K562 (cell line): ENCODE data around the gene JPT2. TPM values are rescaled to one million over a fixed set of nuclear protein-coding genes. Genes with fewer than 3 reads are reported as not detected.

Experiments
- ATAC-seq: fragments of 200-7000 bp; cut with Tn5 transposase; 3 replicates; pipeline ENCODE4 v1.9.1; 2020; ENCODE audit warnings: moderate library complexity
- BruUV-seq: library from RNA; stranded (reverse); fragments of 400-500 nt; replicated peaks from 2 replicates; lab custom pipeline; 2021; lab: Mats Ljungman, UMichigan
- CTCF ChIA-PET: fragments of 300-600 bp; formaldehyde crosslinking; extraction: SDS; loops from one replicate; lab custom pipeline; 2021; ENCODE audit warnings: low intra/inter-chr PET ratio; lab: Yijun Ruan, JAX
- POLR2A ChIA-PET: fragments of 300-600, 350-650 bp; sonication (Branson Sonifier 250); formaldehyde crosslinking; extraction: SDS; loops from one replicate; lab custom pipeline; 2021; ENCODE audit warnings: antibody characterized with exemption, inconsistent platforms; lab: Yijun Ruan, JAX
- DNase-seq, 4 experiments: peaks; one replicate each; pipeline versions ENCODE4 v3.0.0 to v3.0.0-alpha.2; 2011 to 2018; ENCODE audit warnings: low spot score in 3 of 4, mixed read lengths in 3 of 4; ENCODE audit errors: extremely low read depth in 1 of 4
- FAIRE-seq: peaks from 2 replicates; lab custom pipeline; 2011; peaks lifted over from hg19 to GRCh38; lab: Jason Lieb, UNC
- H2AFZ ChIP-seq: 2 replicates; pipeline ENCODE4 v1.6.0; 2011; ENCODE audit warnings: low read depth, low read length, control low read depth, inconsistent platforms
- H3K27ac ChIP-seq: fragments of 200-600 bp; 3 replicates; pipeline ENCODE4 v1.8.0; 2011; ENCODE audit warnings: low read depth, mild to moderate bottlenecking, control low read depth, inconsistent platforms, low read length, moderate library complexity, mixed read lengths; ENCODE audit errors: extremely low read depth
- H3K27me3 ChIP-seq, 2 experiments: fragments of 300-600 bp in 1 of 2; 2 replicates in 1 of 2; 3 replicates in 1 of 2; pipeline versions ENCODE4 v1.6.0 to v1.8.0; 2011; ENCODE audit warnings: inconsistent platforms in 2 of 2, low read length in 2 of 2, mild to moderate bottlenecking in 1 of 2, mixed read lengths in 1 of 2, moderate library complexity in 1 of 2; ENCODE audit not compliant: control insufficient read depth in 2 of 2, insufficient read depth in 2 of 2
- H3K36me3 ChIP-seq: fragments of 300-600 bp; 3 replicates; pipeline ENCODE4 v1.8.0; 2011; ENCODE audit warnings: mild to moderate bottlenecking, low read length, inconsistent platforms; ENCODE audit not compliant: control insufficient read depth, insufficient read depth
- H3K4me1 ChIP-seq, 2 experiments: fragments of 200-600 bp in 1 of 2; replicated peaks in 1 of 2; 2 replicates in 1 of 2; 3 replicates in 1 of 2; pipeline versions ENCODE4 v1.5.1 to v1.8.0; 2011; ENCODE audit warnings: inconsistent platforms in 2 of 2, low read length in 2 of 2, mild to moderate bottlenecking in 1 of 2, mixed read lengths in 1 of 2, moderate library complexity in 1 of 2; ENCODE audit not compliant: control insufficient read depth in 2 of 2, insufficient read depth in 2 of 2
- H3K4me2 ChIP-seq: 2 replicates; pipeline ENCODE4 v1.6.1; 2011; ENCODE audit warnings: low read length, control low read depth, inconsistent platforms, mixed read lengths; ENCODE audit not compliant: insufficient read depth
- H3K4me3 ChIP-seq: fragments of 200-600 bp; sonication (generic), shearing (Covaris generic); 2 replicates; pipeline ENCODE4 v1.5.1; 2016; ENCODE audit warnings: control low read depth, inconsistent platforms
- H3K79me2 ChIP-seq: fragments of 200-600 bp; 3 replicates; pipeline ENCODE4 v1.8.0; 2011; ENCODE audit warnings: low read length, inconsistent platforms; ENCODE audit not compliant: control insufficient read depth, insufficient read depth
- H3K9ac ChIP-seq, 2 experiments: 2 replicates each; pipeline versions ENCODE4 v1.6.0 to v1.6.1; 2011; ENCODE audit warnings: low read depth in 2 of 2, low read length in 2 of 2, control low read depth in 1 of 2, inconsistent platforms in 1 of 2, mild to moderate bottlenecking in 1 of 2, mixed read lengths in 1 of 2; ENCODE audit not compliant: insufficient read depth in 1 of 2
- H3K9me1 ChIP-seq: one replicate; pipeline ENCODE4 v1.6.0; 2011; ENCODE audit warnings: inconsistent platforms, mild to moderate bottlenecking, low read length, moderate library complexity; ENCODE audit not compliant: control insufficient read depth, insufficient read depth
- H3K9me3 ChIP-seq: replicated peaks from 2 replicates; pipeline ENCODE4 v1.5.1; 2011; ENCODE audit warnings: low read depth, low read length, inconsistent platforms; ENCODE audit not compliant: control insufficient read depth, insufficient read depth
- H4K20me1 ChIP-seq: replicated peaks from 2 replicates; pipeline ENCODE4 v1.6.1; 2011; ENCODE audit warnings: low read length, inconsistent platforms, mixed read lengths; ENCODE audit not compliant: control insufficient read depth, insufficient read depth
- BRCA1 ChIP-seq, 2 experiments: fragments of 450-650 bp in 1 of 2; sonication (generic) in 1 of 2; formaldehyde crosslinking in 1 of 2; IDR thresholded peaks; 2 replicates each; pipeline versions ENCODE4 v1.5.0 to v1.6.1; 2017 to 2020; ENCODE audit warnings: mild to moderate bottlenecking in 1 of 2, missing genetic modification reagents in 1 of 2
- CHCHD3 ChIP-seq: fragments of 250-450 bp; sonication (Bioruptor Pico); IDR thresholded peaks from 2 replicates; pipeline ENCODE4 v2.1.2; 2022; ENCODE audit warnings: mild to moderate bottlenecking
- E2F6 ChIP-seq, 2 experiments: IDR thresholded peaks; 2 replicates each; pipeline ENCODE4 v1.6.1; 2011; ENCODE audit warnings: borderline replicate concordance in 1 of 2, control low read depth in 1 of 2, low read depth in 1 of 2, low read length in 1 of 2, mild to moderate bottlenecking in 1 of 2, mixed read lengths in 1 of 2, moderate library complexity in 1 of 2; ENCODE audit not compliant: insufficient read depth in 1 of 2, insufficient read length in 1 of 2, poor library complexity in 1 of 2, severe bottlenecking in 1 of 2; ENCODE audit errors: extremely low read depth in 1 of 2
- EWSR1 ChIP-seq: fragments of 450-650 bp; IDR thresholded peaks from 2 replicates; pipeline ENCODE4 v1.6.1; 2018; ENCODE audit warnings: borderline replicate concordance, mild to moderate bottlenecking, low read depth, moderate library complexity; ENCODE audit not compliant: partially characterized antibody
- FOXK2 ChIP-seq, 2 experiments: fragments of 450-650 bp; IDR thresholded peaks in 1 of 2; conservative IDR thresholded peaks in 1 of 2; 2 replicates each; pipeline ENCODE4 v1.6.1; 2016; ENCODE audit warnings: low read depth in 2 of 2, mild to moderate bottlenecking in 1 of 2
- KDM1A ChIP-seq, 2 experiments: fragments of 450-650 bp; IDR thresholded peaks; 2 replicates each; pipeline ENCODE4 v1.6.1; 2016; ENCODE audit warnings: mild to moderate bottlenecking in 2 of 2
- MYBL2 ChIP-seq, 2 experiments: fragments of 450-650 bp in 1 of 2; sonication (generic) in 1 of 2; formaldehyde crosslinking in 1 of 2; IDR thresholded peaks; 2 replicates each; pipeline versions ENCODE4 v1.6.1 to v1.8.1; 2017 to 2022; ENCODE audit warnings: borderline replicate concordance in 1 of 2, inconsistent platforms in 1 of 2, low read depth in 1 of 2, mild to moderate bottlenecking in 1 of 2, missing genetic modification reagents in 1 of 2, moderate library complexity in 1 of 2
- NCOA1 ChIP-seq: fragments of 450-650 bp; IDR thresholded peaks from 2 replicates; pipeline ENCODE4 v1.6.1; 2016; ENCODE audit warnings: low read depth
- NCOA2 ChIP-seq, 2 experiments: fragments of 450-650 bp; IDR thresholded peaks; 2 replicates each; pipeline ENCODE4 v1.6.1; 2018; ENCODE audit warnings: mild to moderate bottlenecking in 2 of 2, moderate library complexity in 1 of 2; ENCODE audit not compliant: partially characterized antibody in 2 of 2
- NR1H2 ChIP-seq: sonication (generic); formaldehyde crosslinking; IDR thresholded peaks from 2 replicates; pipeline ENCODE4 v1.4.0; 2020; ENCODE audit warnings: mild to moderate bottlenecking, missing genetic modification reagents
- POLR2AphosphoS5 ChIP-seq: IDR thresholded peaks from 2 replicates; pipeline ENCODE4 v1.6.1; 2011; ENCODE audit warnings: mild to moderate bottlenecking, low read depth, low read length, moderate library complexity; ENCODE audit not compliant: control insufficient read depth, insufficient read depth
- PRMT5 ChIP-seq: sonication (generic); formaldehyde crosslinking; IDR thresholded peaks from 2 replicates; pipeline ENCODE4 v1.5.0; 2020; ENCODE audit warnings: missing genetic modification reagents
- RBM14 ChIP-seq: fragments of 200-400 bp; formaldehyde crosslinking; IDR thresholded peaks from 2 replicates; pipeline ENCODE4 v1.6.1; 2018; ENCODE audit warnings: low read depth, mild to moderate bottlenecking, low read length, moderate library complexity, borderline replicate concordance; ENCODE audit not compliant: insufficient read depth
- SIN3A ChIP-seq, 2 experiments: fragments of 150-350 bp in 1 of 2; IDR thresholded peaks; 2 replicates each; pipeline ENCODE4 v1.6.1; 2011 to 2016; ENCODE audit warnings: borderline replicate concordance in 2 of 2, low read depth in 2 of 2, low read length in 2 of 2, mild to moderate bottlenecking in 2 of 2, moderate library complexity in 2 of 2; ENCODE audit not compliant: control insufficient read depth in 1 of 2
- USF2 ChIP-seq: sonication (generic); formaldehyde crosslinking; IDR thresholded peaks from 2 replicates; pipeline ENCODE4 v1.5.0; 2020; ENCODE audit warnings: missing genetic modification reagents
- ZNF282 ChIP-seq: sonication (generic); formaldehyde crosslinking; IDR thresholded peaks from 2 replicates; pipeline ENCODE4 v1.8.1; 2023; ENCODE audit warnings: missing genetic modification reagents
- ZNF436 ChIP-seq: fragments of 250-450, 450-650 bp; sonication (Bioruptor Pico); formaldehyde crosslinking; IDR thresholded peaks from 2 replicates; pipeline ENCODE4 v1.7.0; 2020; ENCODE audit warnings: mild to moderate bottlenecking
- ZNF76 ChIP-seq: fragments of 250-450 bp; sonication (Bioruptor Pico); IDR thresholded peaks from 2 replicates; pipeline ENCODE4 v1.4.0; 2020; ENCODE audit warnings: mild to moderate bottlenecking, moderate library complexity, borderline replicate concordance
- WGBS: fragments of 100-300 bp; shearing (Covaris generic); methylation state at CpG from one replicate; pipeline ENCODE4 v1.1.6; 2016; ENCODE audit warnings: low coverage, mixed read lengths; ENCODE audit not compliant: insufficient coverage; ENCODE audit errors: missing lambda C conversion rate; 5-methylcytosine and 5-hydroxymethylcytosine counted together
- in situ Hi-C: fragments of 300-500 bp; cut with MboI; formaldehyde crosslinking; loops from 4 replicates; pipeline ENCODE4 v1.15.0; 2018; ENCODE audit warnings: inconsistent platforms, mixed read lengths
- intact Hi-C: fragments of 100-400 bp; cut with micrococcal nuclease; formaldehyde crosslinking; loops from 2 replicates; pipeline ENCODE4 v1.14.2; 2022
- polyA plus RNA-seq, 8 experiments: library from polyadenylated mRNA; depleted of rRNA in 4 of 8; stranded (reverse) in 5 of 8; unstranded in 3 of 8; fragments of >200 nt; fragmentation: Nextera tagmentation in 2 of 8; fragmentation: Illumina TruSeq in 1 of 8; extraction: Ambion mirVana in 2 of 8; extraction: Trizol in 1 of 8; gene quantifications; 2 replicates each; pipeline versions ENCODE4 v1.2.1 to v1.2.3, GENCODE V29; 2011 to 2014; ENCODE audit warnings: inconsistent platforms in 1 of 8, missing spikeins in 1 of 8
- total RNA-seq, 7 experiments: library from RNA; depleted of rRNA in 6 of 7; stranded (reverse); fragments of >200 nt in 6 of 7; fragmentation: Illumina TruSeq in 2 of 7; extraction: Trizol in 2 of 7; gene quantifications; 2 replicates each; pipeline versions ENCODE4 v1.2.1 to v1.2.3, GENCODE V29; 2011 to 2021; ENCODE audit warnings: low replicate concordance in 1 of 7
- TF ChIP-seq, protein P1 (sequence below): sonication (generic); formaldehyde crosslinking; IDR thresholded peaks from 2 replicates; pipeline ENCODE4 v1.8.0; 2023; ENCODE audit warnings: mild to moderate bottlenecking, missing genetic modification reagents

JPT2 gene
- total and polyA plus RNA-seq, 9 of the 15 experiments (the other 6 are each of a cell fraction or from before 2014, with no cell fraction given): 25.5 to 133 (median 106) TPM

GRCh38 chr16:1634541-1634940 is 43.5 kb upstream of the JPT2 start:
- no peak overlapping the region for H2AFZ ChIP-seq
- H3K4me2 ChIP-seq: no peak overlapping the region
- no peaks in the 10 kb centered on the region for H3K9me3 ChIP-seq
- DNase-seq (no peak), FAIRE-seq (no peak), ATAC-seq (no peak)
- H3K4me3 ChIP-seq: no peak overlapping the region
- intact Hi-C loops (no loop called here), in situ Hi-C loops (no loop called here)
- POLR2A ChIA-PET: interaction anchor here (1.7 kb wide), 1 partner anchor 18 kb away, joined by 4 read pairs; no protein-coding TSS in a partner anchor
- no TSS peak for BruUV-seq
- H3K4me1 ChIP-seq: peaks cover 0 to 4% of the 10 kb centered on the region in 2 experiments; a peak in 1 of 5 replicates
- no peaks in the 10 kb centered on the region for H3K27me3 ChIP-seq
- no peak overlapping the region for H3K27ac ChIP-seq
- H3K36me3 ChIP-seq: peaks cover 92% of the 10 kb centered on the region
- CTCF ChIA-PET: no interaction called here
- H3K9me1 ChIP-seq: no peaks in the 10 kb centered on the region
- H3K79me2 ChIP-seq: peaks cover 26% of the 10 kb centered on the region
- WGBS: 91% methylated on average over 9 of the region's 12 CpGs
- H3K9ac ChIP-seq: no peak overlapping the region
- peaks cover 5% of the 10 kb centered on the region for H4K20me1 ChIP-seq
- no peak for TF ChIP-seq POLR2AphosphoS5
- no peak for TF ChIP-seq FOXK2 (conservative IDR thresholded peaks at IDR 0.05 in 1 of 2, IDR thresholded peaks at IDR 0.05 in 1 of 2; ENCODE audit: low read depth in 2 of 2)
- TF ChIP-seq ZNF436: no peak
- TF ChIP-seq, protein P1, sequence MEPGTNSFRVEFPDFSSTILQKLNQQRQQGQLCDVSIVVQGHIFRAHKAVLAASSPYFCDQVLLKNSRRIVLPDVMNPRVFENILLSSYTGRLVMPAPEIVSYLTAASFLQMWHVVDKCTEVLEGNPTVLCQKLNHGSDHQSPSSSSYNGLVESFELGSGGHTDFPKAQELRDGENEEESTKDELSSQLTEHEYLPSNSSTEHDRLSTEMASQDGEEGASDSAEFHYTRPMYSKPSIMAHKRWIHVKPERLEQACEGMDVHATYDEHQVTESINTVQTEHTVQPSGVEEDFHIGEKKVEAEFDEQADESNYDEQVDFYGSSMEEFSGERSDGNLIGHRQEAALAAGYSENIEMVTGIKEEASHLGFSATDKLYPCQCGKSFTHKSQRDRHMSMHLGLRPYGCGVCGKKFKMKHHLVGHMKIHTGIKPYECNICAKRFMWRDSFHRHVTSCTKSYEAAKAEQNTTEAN: no peak
- TF ChIP-seq E2F6 (IDR thresholded peaks at IDR 0.05; ENCODE audit: borderline replicate concordance in 1 of 2, extremely low read depth in 1 of 2, insufficient read depth in 1 of 2, insufficient read length in 1 of 2, low read depth in 1 of 2, low read length in 1 of 2, poor library complexity in 1 of 2, severe bottlenecking in 1 of 2): no peak
- TF ChIP-seq CHCHD3 (CRISPR knock-in tag): no peak
- no peak for TF ChIP-seq NCOA2 (IDR thresholded peaks at IDR 0.05; ENCODE audit: partially characterized antibody in 2 of 2)
- TF ChIP-seq PRMT5 (CRISPR knock-in tag): no peak
- no peak for TF ChIP-seq NR1H2 (CRISPR knock-in tag)
- TF ChIP-seq SIN3A (IDR thresholded peaks at IDR 0.05; ENCODE audit: borderline replicate concordance in 2 of 2, control insufficient read depth in 1 of 2, low read depth in 2 of 2, low read length in 2 of 2): no peak
- no peak for TF ChIP-seq MYBL2 (IDR thresholded peaks at IDR 0.05; ENCODE audit: low read depth)
- TF ChIP-seq MYBL2 (CRISPR knock-in tag; IDR thresholded peaks at IDR 0.05; ENCODE audit: borderline replicate concordance): no peak
- no peak for TF ChIP-seq NCOA1
- no peak for TF ChIP-seq USF2 (CRISPR knock-in tag)
- no peak for TF ChIP-seq KDM1A (IDR thresholded peaks at IDR 0.05)
- TF ChIP-seq EWSR1: no peak
- no peak for TF ChIP-seq ZNF76 (CRISPR knock-in tag)
- TF ChIP-seq BRCA1 (IDR thresholded peaks at IDR 0.05): no peak
- TF ChIP-seq BRCA1 (CRISPR knock-in tag; IDR thresholded peaks at IDR 0.05): no peak
- TF ChIP-seq RBM14: no peak
- no peak for TF ChIP-seq ZNF282
